HG03520 (cell line): ENCODE results near the gene MIEF2.
"Not testable (repeated sequence)": the region's sequence is repeated elsewhere in the genome, so short reads cannot be mapped to it uniquely, and the experiment has no call there.

Experiments used
- ATAC-seq: cut with Tn5 transposase; IDR thresholded peaks from one replicate; pipeline ENCODE4 v1.9.1; 2021; ENCODE audit warnings: mild to moderate bottlenecking, moderate library complexity; ENCODE audit not compliant: unreplicated experiment

MIEF2 gene

DNA sequence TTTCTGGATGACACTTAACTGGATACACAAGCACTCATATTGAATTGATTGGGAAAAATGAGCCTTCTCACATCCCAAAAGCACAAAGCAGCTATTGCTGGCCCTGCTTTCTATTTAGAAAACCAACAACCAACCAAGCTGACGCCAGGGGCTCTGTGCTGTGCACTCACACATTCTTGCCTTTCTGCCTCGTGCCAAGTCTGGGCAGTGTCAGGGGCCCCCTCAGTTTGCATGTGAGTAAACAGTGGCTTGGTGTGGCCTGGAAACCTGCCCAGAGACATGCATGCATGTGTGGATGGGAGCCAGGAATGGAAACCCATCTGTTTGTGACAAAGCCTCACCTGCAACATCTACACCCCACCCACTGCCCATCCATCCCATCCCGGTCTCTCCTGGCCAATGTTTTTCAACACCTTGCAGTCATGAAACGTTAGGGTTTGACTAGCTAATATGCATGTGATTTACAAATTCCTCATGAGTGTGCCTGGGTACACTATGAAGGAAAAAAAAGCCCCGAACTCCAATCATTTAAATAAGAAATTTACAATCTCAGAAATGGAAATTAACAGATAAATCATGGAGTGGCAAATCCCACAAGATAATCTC, 20.4 kb downstream of the MIEF2 start:
- ATAC-seq = no peak

GRCh38 chr17:18281788-18282187, 21.3 kb downstream of the MIEF2 start:
- no peak for ATAC-seq

GRCh38 chr17:18285296-18285695, 24.8 kb downstream of the MIEF2 start:
- no peak for ATAC-seq

DNA sequence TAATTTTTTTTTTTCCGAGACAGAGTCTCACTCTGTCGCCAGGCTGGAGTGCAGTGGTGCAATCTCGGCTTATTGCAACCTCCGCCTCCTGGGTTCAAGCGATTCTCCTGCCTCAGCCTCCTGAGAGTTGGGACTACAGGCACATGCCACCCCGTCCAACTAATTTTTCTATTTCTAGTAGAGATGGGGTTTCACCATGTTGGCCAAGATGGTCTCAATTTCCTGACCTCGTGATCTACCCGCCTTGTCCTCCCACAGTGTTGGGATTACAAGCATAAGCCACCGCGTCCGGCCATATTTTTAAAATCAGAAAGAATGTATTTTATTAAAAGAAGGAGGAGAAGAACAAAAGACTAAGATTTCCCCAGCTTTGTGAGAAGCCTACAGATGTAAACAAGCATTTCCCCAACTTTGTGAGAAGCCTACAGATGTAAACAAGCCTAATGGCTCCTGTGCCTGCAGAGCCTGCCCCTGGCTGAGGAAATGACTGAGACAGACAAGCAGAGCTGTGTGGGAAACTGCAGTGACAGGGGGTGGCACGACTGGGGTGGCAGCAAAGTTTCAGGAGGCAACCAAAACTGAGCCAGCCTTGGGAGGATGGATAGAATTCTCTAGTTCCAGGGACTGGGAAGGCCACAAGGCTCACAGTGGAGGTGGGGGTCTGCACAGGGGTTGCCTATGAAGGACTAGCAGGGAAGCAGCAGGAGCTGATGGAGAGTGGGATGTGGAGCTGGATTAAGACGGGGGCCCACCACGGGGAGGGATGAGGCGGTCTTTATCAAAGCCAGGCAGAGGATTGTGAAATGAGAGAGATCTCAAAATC, 31.5 kb downstream of the MIEF2 start:
- ATAC-seq = no peak

- ATAC-seq = not testable (repeated sequence)
Measured at GRCh38 chr17:18298061-18298460, 37.6 kb downstream of the MIEF2 start.

DNA sequence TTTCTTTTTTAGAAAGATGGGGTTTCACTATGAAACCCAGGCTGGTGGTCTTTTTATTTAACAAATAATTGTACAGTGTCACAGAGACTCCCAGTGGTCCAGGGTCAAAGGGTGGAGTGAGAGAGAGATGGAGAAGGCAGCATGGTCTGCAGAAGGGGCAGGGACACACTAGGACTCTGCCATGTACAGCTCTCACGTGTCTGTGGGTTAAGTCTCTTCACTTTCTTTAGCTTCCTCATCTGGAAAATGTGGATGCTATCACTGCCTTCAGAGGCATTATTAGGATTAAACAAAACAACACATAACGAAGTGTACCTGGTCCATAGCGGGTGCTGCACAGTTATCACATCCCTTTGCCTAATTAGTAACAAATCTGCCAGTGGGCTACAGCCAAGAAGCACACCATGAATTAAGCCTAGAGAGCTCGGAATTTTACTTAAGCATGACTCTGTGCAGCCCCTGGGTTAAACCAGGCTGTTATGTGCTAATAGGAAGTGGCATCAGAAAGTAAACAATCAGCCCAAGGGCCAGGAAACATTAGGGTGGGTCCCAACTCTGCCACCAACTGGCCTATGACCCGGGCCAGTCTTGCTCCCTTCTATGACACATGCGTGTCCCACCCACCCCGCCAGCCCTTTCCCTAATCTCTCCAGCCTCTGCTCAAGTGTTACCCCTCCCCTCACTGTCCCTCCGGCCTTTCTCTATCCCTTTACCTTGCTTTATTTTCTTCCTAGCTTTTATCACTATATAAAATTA, 40.4 kb downstream of the MIEF2 start:
- ATAC-seq = no peak

DNA sequence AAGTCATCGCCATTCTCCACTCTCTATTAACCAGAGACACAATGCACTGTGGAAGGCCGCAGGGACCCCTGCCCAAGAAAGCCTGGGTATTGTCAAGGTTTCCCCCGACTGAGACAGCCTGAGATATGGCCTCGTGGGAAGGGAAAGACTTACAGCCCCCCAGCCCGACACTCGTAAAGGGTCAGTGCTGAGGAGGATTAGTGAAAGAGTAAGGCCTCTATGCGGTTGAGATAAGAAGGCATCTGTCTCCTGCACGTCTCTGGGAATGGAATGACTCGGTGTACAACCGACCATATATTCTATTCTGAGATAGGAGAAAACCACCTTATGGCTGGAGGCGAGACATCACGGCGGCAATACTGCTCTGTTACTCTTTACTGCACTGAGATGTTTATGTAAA, 42.7 kb downstream of the MIEF2 start:
- not testable (repeated sequence) for ATAC-seq

GRCh38 chr17:18309202-18309601, 48.7 kb downstream of the MIEF2 start:
- no peak for ATAC-seq

DNA sequence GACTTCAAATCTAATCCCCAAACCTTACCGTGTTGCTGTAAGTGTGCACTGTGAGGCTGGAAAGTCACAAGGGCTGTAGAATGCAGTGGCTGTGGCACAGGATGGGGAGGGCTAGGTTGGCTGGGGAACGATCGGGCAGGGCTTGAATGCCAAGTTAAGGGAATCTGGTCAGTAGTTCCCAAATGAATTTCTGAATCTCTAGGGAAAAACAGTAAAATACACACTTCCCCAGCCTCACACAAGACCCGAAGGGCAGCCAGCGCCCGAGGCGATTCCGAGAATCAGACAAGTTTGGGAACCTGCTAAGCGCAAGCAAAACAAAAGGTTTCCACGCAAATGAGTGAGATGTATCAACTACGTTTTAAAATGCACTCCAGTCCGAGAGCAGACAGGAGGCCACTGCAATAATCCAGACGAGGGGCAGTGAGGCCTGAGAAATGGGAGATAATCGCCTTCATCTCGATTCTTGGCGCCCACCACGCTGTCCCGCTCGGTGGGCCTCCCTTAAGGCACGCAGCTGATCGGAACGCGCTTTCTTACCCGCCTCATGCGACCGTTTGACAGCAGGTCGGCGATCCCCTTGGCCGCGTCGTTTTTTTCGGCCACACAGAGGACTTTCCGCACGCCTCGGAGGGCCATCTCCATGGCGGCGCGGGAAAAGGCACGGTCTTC, 53.7 kb downstream of the MIEF2 start:
- no peak for ATAC-seq

DNA sequence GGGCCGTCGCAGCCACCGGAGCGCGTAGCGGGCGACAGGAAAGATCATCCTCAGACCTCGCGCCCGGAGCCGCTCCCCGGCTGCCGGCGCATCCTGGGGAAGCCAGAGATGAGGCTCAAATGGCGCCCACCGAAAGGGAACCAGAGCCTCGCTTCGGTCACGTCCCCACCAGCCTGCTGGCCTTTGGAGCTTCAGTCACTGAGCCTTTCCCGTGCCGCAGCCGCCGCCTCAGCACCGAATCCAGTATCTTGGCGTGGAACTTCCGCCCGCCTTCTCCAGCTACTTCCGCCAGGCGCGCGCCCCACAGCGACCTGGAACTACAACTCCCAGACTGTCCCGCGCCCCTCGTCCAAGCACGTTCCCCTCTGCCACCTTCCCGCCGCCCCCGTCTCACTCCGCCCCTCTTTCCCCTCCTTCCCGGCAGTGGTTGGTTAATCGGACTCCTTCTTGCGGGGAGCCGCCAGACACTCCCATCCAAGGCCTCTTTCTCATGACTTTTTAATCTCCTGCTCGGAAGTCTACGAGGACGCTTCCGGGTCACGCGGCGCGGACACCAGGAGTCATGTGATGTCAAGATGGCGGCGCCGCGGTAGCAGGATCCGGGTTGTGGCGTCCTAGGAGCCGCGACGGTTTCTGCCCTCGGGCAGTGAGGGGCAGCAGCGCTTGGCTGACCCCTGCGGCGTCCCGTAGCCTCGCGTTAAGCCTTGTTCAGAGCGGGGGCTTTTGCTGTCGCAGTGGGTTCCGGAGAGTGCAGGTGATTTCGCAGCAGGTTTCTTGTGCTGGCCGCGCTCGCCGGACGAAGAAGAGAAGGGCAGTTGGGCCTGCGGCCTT, 54.5 kb downstream of the MIEF2 start, which contains the start of the genes SMCR8 and TOP3A:
SMCR8 (plus strand) TSS at position 563 of the 831 bp plus-strand sequence. CDS start 497 bp downstream, outside the sequence.
TOP3A (minus strand) TSS at position 264 of the 831 bp plus-strand sequence; CDS start at position 48, 216 bp downstream.
- peak; percentile 70 for ATAC-seq

GRCh38 chr17:18315562-18315922, 55.1 kb downstream of the MIEF2 start:
- no peak for ATAC-seq

- no peak for ATAC-seq
Measured at GRCh38 chr17:18315961-18316360, 55.5 kb downstream of the MIEF2 start.
